ENCODE measurements around the gene PHKG1.
"Not testable (repeated sequence)": the region's sequence is repeated elsewhere in the genome, so short reads cannot be mapped to it uniquely, and the experiment has no call there.

PHKG1 gene

GRCh38 chr7:56110611-56111010 is 17.9 kb upstream of the PHKG1 start:
- Histone ChIP-seq H3K27me3 (ENCODE audit: low read depth, low read length) (no peaks in the 10 kb centered on the region), H3K36me3 (replicated peaks; ENCODE audit: low read depth, low read length) (no peaks in the 10 kb centered on the region), H3K79me2 (ENCODE audit: low read length) (peaks cover 7% of the 10 kb centered on the region), H3K9ac (ENCODE audit: low read length) (no peak overlapping the region), H4K20me1 (ENCODE audit: insufficient read depth, low read length) (no peaks in the 10 kb centered on the region), H3K4me3 (ENCODE audit: low read length) (no peak overlapping the region), H3K9me3 (ENCODE audit: insufficient read depth, low read length) (no peaks in the 10 kb centered on the region), H3K4me1 (ENCODE audit: low read length) (peaks cover 7% of the 10 kb centered on the region; the same call in 1 of the 2 replicates), H3K27ac (ENCODE audit: low read length) (no peak overlapping the region), H2AFZ (ENCODE audit: low read depth, low read length) (no peak overlapping the region), H3K4me2 (ENCODE audit: low read length) (no peak overlapping the region)
- TF ChIP-seq EZH2phosphoT487 (IDR thresholded peaks at IDR 0.05; ENCODE audit: low read depth) = no peak
- TF ChIP-seq CTCF (IDR thresholded peaks at IDR 0.05; ENCODE audit: low read depth, low read length) = no peak

GRCh38 chr7:56107954-56108258 is 15.2 kb upstream of the PHKG1 start:
- no peak for TF ChIP-seq CTCF (IDR thresholded peaks at IDR 0.05; ENCODE audit: low read depth, low read length)
- no peak for TF ChIP-seq EZH2phosphoT487 (IDR thresholded peaks at IDR 0.05; ENCODE audit: low read depth)
- no peak overlapping the region for H3K9ac ChIP-seq (ENCODE audit: low read length)
- H3K4me1 ChIP-seq (ENCODE audit: low read length) = peaks cover 13% of the 10 kb centered on the region
- no peaks in the 10 kb centered on the region for H3K9me3 ChIP-seq (ENCODE audit: insufficient read depth, low read length)
- no peaks in the 10 kb centered on the region for H3K27me3 ChIP-seq (ENCODE audit: low read depth, low read length)
- H3K4me2 ChIP-seq (ENCODE audit: low read length) = no peak overlapping the region
- H4K20me1 ChIP-seq (ENCODE audit: insufficient read depth, low read length) = peaks cover 12% of the 10 kb centered on the region
- peaks cover 13% of the 10 kb centered on the region for H3K36me3 ChIP-seq (replicated peaks; ENCODE audit: low read depth, low read length)
- H3K4me3 ChIP-seq (ENCODE audit: low read length) = no peak overlapping the region
- peak overlapping the region; percentile 58; the same call in 1 of the 2 replicates for H2AFZ ChIP-seq (ENCODE audit: low read depth, low read length)
- H3K27ac ChIP-seq (ENCODE audit: low read length) = no peak overlapping the region
- peaks cover 28% of the 10 kb centered on the region for H3K79me2 ChIP-seq (ENCODE audit: low read length)

- Histone ChIP-seq H3K79me2 (ENCODE audit: low read length) (peaks cover 28% of the 10 kb centered on the region), H3K27ac (ENCODE audit: low read length) (peak within 1 kb of the TSS; percentile 51), H3K4me2 (ENCODE audit: low read length) (peak within 1 kb of the TSS; percentile 99), H3K4me3 (ENCODE audit: low read length) (peak within 1 kb of the TSS; percentile 80), H3K9ac (ENCODE audit: low read length) (peak within 1 kb of the TSS; percentile 81), H3K36me3 (replicated peaks; ENCODE audit: low read depth, low read length) (peaks cover 23% of the 10 kb centered on the region), H4K20me1 (ENCODE audit: insufficient read depth, low read length) (peaks cover 12% of the 10 kb centered on the region), H3K4me1 (ENCODE audit: low read length) (peaks cover 13% of the 10 kb centered on the region), H3K27me3 (ENCODE audit: low read depth, low read length) (no peaks in the 10 kb centered on the region), H2AFZ (ENCODE audit: low read depth, low read length) (peak within 1 kb of the TSS; percentile 90), H3K9me3 (ENCODE audit: insufficient read depth, low read length) (no peaks in the 10 kb centered on the region)
- TF ChIP-seq CTCF (IDR thresholded peaks at IDR 0.05; ENCODE audit: low read depth, low read length) (no peak), EZH2phosphoT487 (IDR thresholded peaks at IDR 0.05; ENCODE audit: low read depth) (no peak)
Measured at GRCh38 chr7:56106108-56107073, 13.6 kb upstream of the PHKG1 start, which contains the start of gene CHCHD2. TSS of gene CHCHD2 (minus strand) at chr7:56106476. CDS start at chr7:56106413, 63 bp downstream.

- Histone ChIP-seq H3K4me2 (ENCODE audit: low read length) (peak overlapping the region; percentile 99), H4K20me1 (ENCODE audit: insufficient read depth, low read length) (peaks cover 12% of the 10 kb centered on the region), H3K27ac (ENCODE audit: low read length) (peak overlapping the region; percentile 49), H2AFZ (ENCODE audit: low read depth, low read length) (no peak overlapping the region), H3K9me3 (ENCODE audit: insufficient read depth, low read length) (no peaks in the 10 kb centered on the region), H3K4me1 (ENCODE audit: low read length) (peaks cover 13% of the 10 kb centered on the region), H3K27me3 (ENCODE audit: low read depth, low read length) (no peaks in the 10 kb centered on the region), H3K79me2 (ENCODE audit: low read length) (peaks cover 28% of the 10 kb centered on the region), H3K4me3 (ENCODE audit: low read length) (peak overlapping the region; percentile 80), H3K36me3 (replicated peaks; ENCODE audit: low read depth, low read length) (peaks cover 30% of the 10 kb centered on the region), H3K9ac (ENCODE audit: low read length) (peak overlapping the region; percentile 81)
- TF ChIP-seq CTCF (IDR thresholded peaks at IDR 0.05; ENCODE audit: low read depth, low read length) (no peak), EZH2phosphoT487 (IDR thresholded peaks at IDR 0.05; ENCODE audit: low read depth) (no peak)
Measured at GRCh38 chr7:56105508-56105907, 12.8 kb upstream of the PHKG1 start.

GRCh38 chr7:56104138-56104537 is 11.4 kb upstream of the PHKG1 start:
- not testable (repeated sequence) for H3K27ac ChIP-seq (ENCODE audit: low read length); H3K4me3 ChIP-seq (ENCODE audit: low read length); H2AFZ ChIP-seq (ENCODE audit: low read depth, low read length); H3K9me3 ChIP-seq (ENCODE audit: insufficient read depth, low read length); H3K4me2 ChIP-seq (ENCODE audit: low read length); H3K9ac ChIP-seq (ENCODE audit: low read length); H3K27me3 ChIP-seq (ENCODE audit: low read depth, low read length)
- peaks cover 13% of the 10 kb centered on the region for H3K4me1 ChIP-seq (ENCODE audit: low read length)
- H3K36me3 ChIP-seq (replicated peaks; ENCODE audit: low read depth, low read length) = peaks cover 43% of the 10 kb centered on the region
- peaks cover 12% of the 10 kb centered on the region for H4K20me1 ChIP-seq (ENCODE audit: insufficient read depth, low read length)
- peaks cover 28% of the 10 kb centered on the region for H3K79me2 ChIP-seq (ENCODE audit: low read length)
